Neural progenitor cell (in vitro differentiated cells): ENCODE results near the gene SMG7. TPM values are rescaled to one million over a fixed set of nuclear protein-coding genes. Genes with fewer than 3 reads are reported as not detected.

Experiments used
- DNase-seq: peaks from one replicate; pipeline ENCODE4 v3.0.0-alpha.2; 2016; ENCODE audit warnings: low spot score
- H2AFZ ChIP-seq: fragments of 200-600 bp; sonication (generic); replicated peaks from 2 replicates; pipeline ENCODE4 v1.6.1; 2016; ENCODE audit warnings: antibody characterized with exemption
- H3F3A ChIP-seq: fragments of 200-600 bp; sonication (generic); 2 replicates; pipeline ENCODE4 v1.6.1; 2016; ENCODE audit warnings: antibody characterized with exemption, low read depth
- H3K27ac ChIP-seq: fragments of 200-600 bp; sonication (generic); 2 replicates; pipeline ENCODE4 v1.5.1; 2016; ENCODE audit warnings: mild to moderate bottlenecking
- H3K27me3 ChIP-seq: fragments of 200-600 bp; sonication (generic); 2 replicates; pipeline ENCODE4 v1.6.1; 2016; ENCODE audit warnings: mild to moderate bottlenecking, moderate library complexity
- H3K36me3 ChIP-seq: fragments of 200-600 bp; sonication (generic); 2 replicates; pipeline ENCODE4 v1.5.1; 2016
- H3K4me1 ChIP-seq: fragments of 200-600 bp; sonication (generic); 2 replicates; pipeline ENCODE4 v1.6.1; 2016; ENCODE audit warnings: mixed run types
- H3K4me2 ChIP-seq: fragments of 200-600 bp; sonication (generic); 2 replicates; pipeline ENCODE4 v1.6.1; 2016
- H3K4me3 ChIP-seq: fragments of 200-600 bp; sonication (generic); 2 replicates; pipeline ENCODE4 v1.5.1; 2016
- H3K79me2 ChIP-seq: fragments of 200-600 bp; sonication (generic); 2 replicates; pipeline ENCODE4 v1.6.1; 2016; ENCODE audit warnings: low read depth
- H3K9ac ChIP-seq: fragments of 200-600 bp; sonication (generic); 2 replicates; pipeline ENCODE4 v1.6.1; 2016
- H3K9me3 ChIP-seq: fragments of 200-600 bp; sonication (generic); 2 replicates; pipeline ENCODE4 v1.5.1; 2016; ENCODE audit warnings: low read depth
- H4K20me1 ChIP-seq: fragments of 200-600 bp; sonication (generic); 2 replicates; pipeline ENCODE4 v1.6.1; 2016; ENCODE audit warnings: low read depth
- H3K27ac Mint-ChIP-seq: 3 replicates; pipeline ENCODE4 v1.8.0; 2021; ENCODE audit warnings: mixed read lengths
- H3K27me3 Mint-ChIP-seq: 2 replicates; pipeline ENCODE4 v1.8.0; 2022; ENCODE audit warnings: low read depth, mild to moderate bottlenecking, inconsistent platforms, moderate library complexity, mixed read lengths; ENCODE audit not compliant: insufficient read depth
- H3K36me3 Mint-ChIP-seq: 3 replicates; pipeline ENCODE4 v1.8.0; 2021; ENCODE audit warnings: mixed read lengths
- H3K4me1 Mint-ChIP-seq: 3 replicates; pipeline ENCODE4 v1.8.0; 2021; ENCODE audit warnings: mixed read lengths
- H3K4me3 Mint-ChIP-seq: 3 replicates; pipeline ENCODE4 v1.8.0; 2021; ENCODE audit warnings: mild to moderate bottlenecking, moderate library complexity, mixed read lengths
- H3K9me3 Mint-ChIP-seq: 3 replicates; pipeline ENCODE4 v1.8.0; 2020; ENCODE audit warnings: mixed read lengths
- EZH2 ChIP-seq: fragments of 200-600 bp; sonication (generic); IDR thresholded peaks from 2 replicates; pipeline ENCODE4 v1.6.1; 2017; ENCODE audit warnings: antibody characterized with exemption, mild to moderate bottlenecking, moderate library complexity
- EZH2phosphoT487 ChIP-seq: fragments of 200-600 bp; sonication (generic); IDR thresholded peaks from 2 replicates; pipeline ENCODE4 v1.6.1; 2017; ENCODE audit warnings: antibody characterized with exemption
- total RNA-seq: library from RNA; depleted of rRNA; stranded (reverse); fragments of >200 nt; gene quantifications from 2 replicates; pipeline ENCODE4 v1.2.3, GENCODE V29; 2015; ENCODE audit warnings: low replicate concordance
- TF ChIP-seq, protein P1 (sequence below): fragments of 200-600 bp; sonication (generic); IDR thresholded peaks from 2 replicates; pipeline ENCODE4 v1.5.1; 2017; ENCODE audit warnings: antibody characterized with exemption, mild to moderate bottlenecking

The SMG7 gene
- total RNA-seq, 1 donor from 2014 or later: 33.5 TPM

DNA sequence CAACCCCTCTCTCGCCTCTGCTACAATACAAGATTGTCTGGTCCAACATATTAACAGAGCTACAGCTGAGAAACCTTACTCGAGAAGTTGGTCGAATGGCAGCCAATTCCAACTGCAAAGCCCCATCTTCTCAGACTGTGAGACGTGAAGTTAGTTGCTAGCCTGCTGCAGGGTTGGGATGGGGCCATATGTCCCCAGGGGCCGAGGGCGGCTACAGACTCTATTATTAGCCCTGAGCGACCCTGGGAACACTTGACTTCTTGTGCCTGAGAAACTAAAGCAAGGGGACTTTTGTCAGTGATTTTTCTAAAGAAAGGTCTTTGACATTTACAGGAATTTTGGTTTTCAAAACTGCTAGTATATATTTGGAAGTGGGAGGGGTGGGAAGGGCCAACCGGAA is 104.2 kb downstream of the SMG7 start:
- DNase-seq: no peak
- peaks cover 18% of the 10 kb centered on the region for H3K4me1 Mint-ChIP-seq
- no peaks in the 10 kb centered on the region for H3K36me3 Mint-ChIP-seq
- Histone ChIP-seq H3K4me1 (no peaks in the 10 kb centered on the region), H3K27me3 (no peaks in the 10 kb centered on the region), H3K79me2 (no peaks in the 10 kb centered on the region), H2AFZ (no peak overlapping the region), H3K4me3 (no peak overlapping the region), H3F3A (no peaks in the 10 kb centered on the region), H4K20me1 (no peaks in the 10 kb centered on the region), H3K36me3 (no peaks in the 10 kb centered on the region), H3K27ac (no peak overlapping the region), H3K9me3 (no peaks in the 10 kb centered on the region), H3K9ac (no peak overlapping the region), H3K4me2 (no peak overlapping the region)
- no peak overlapping the region for H3K27ac Mint-ChIP-seq
- H3K9me3 Mint-ChIP-seq: no peaks in the 10 kb centered on the region
- TF ChIP-seq EZH2phosphoT487: no peak
- TF ChIP-seq, protein P1, sequence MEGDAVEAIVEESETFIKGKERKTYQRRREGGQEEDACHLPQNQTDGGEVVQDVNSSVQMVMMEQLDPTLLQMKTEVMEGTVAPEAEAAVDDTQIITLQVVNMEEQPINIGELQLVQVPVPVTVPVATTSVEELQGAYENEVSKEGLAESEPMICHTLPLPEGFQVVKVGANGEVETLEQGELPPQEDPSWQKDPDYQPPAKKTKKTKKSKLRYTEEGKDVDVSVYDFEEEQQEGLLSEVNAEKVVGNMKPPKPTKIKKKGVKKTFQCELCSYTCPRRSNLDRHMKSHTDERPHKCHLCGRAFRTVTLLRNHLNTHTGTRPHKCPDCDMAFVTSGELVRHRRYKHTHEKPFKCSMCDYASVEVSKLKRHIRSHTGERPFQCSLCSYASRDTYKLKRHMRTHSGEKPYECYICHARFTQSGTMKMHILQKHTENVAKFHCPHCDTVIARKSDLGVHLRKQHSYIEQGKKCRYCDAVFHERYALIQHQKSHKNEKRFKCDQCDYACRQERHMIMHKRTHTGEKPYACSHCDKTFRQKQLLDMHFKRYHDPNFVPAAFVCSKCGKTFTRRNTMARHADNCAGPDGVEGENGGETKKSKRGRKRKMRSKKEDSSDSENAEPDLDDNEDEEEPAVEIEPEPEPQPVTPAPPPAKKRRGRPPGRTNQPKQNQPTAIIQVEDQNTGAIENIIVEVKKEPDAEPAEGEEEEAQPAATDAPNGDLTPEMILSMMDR: no peak
- TF ChIP-seq EZH2: no peak
- H3K27me3 Mint-ChIP-seq: peaks cover 11% of the 10 kb centered on the region
- no peak overlapping the region for H3K4me3 Mint-ChIP-seq

DNA sequence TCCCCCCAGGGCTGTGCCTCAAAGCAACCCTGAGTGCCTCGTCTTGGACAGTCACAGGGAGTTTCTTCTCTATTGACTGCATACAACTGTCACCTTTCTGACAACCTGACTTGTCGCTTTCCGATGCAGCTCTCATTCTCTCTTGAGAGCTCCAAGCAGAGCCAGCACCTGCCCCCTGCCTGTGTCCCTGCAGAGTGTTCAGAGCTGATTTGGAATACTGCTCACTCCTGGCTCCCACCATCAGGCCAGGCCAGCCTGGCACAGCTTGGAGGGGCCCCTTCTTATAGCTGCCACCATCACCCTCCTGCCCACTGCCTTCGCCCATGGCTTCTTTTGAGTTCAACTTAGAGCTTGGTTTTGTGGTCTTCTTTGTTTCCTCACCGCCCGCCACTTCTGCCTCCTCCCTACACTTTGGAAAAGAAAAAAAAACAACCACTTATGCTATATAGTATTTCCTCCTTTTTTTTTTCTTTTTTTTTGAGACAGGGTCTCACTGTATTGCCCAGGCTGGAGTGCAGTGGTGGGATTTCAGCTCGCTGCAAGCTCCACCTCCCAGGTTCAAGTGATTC is 105.7 kb downstream of the SMG7 start:
- H3K27ac Mint-ChIP-seq: no peak overlapping the region
- H3K4me1 Mint-ChIP-seq: peaks cover 26% of the 10 kb centered on the region
- H3F3A ChIP-seq: no peaks in the 10 kb centered on the region
- no peaks in the 10 kb centered on the region for H3K36me3 ChIP-seq
- H3K9me3 ChIP-seq: no peaks in the 10 kb centered on the region
- H3K9ac ChIP-seq: no peak overlapping the region
- H4K20me1 ChIP-seq: no peaks in the 10 kb centered on the region
- H3K36me3 Mint-ChIP-seq: no peaks in the 10 kb centered on the region
- H3K79me2 ChIP-seq: no peaks in the 10 kb centered on the region
- no peaks in the 10 kb centered on the region for H3K27me3 ChIP-seq
- TF ChIP-seq, protein P1: no peak
- no peak for TF ChIP-seq EZH2phosphoT487
- no peak for TF ChIP-seq EZH2
- no peak overlapping the region for H3K4me2 ChIP-seq
- peaks cover 13% of the 10 kb centered on the region for H3K27me3 Mint-ChIP-seq
- no peaks in the 10 kb centered on the region for H3K4me1 ChIP-seq
- no peak overlapping the region for H2AFZ ChIP-seq
- H3K4me3 ChIP-seq: no peak overlapping the region
- H3K4me3 Mint-ChIP-seq: no peak overlapping the region
- DNase-seq: no peak
- H3K9me3 Mint-ChIP-seq: no peaks in the 10 kb centered on the region
- no peak overlapping the region for H3K27ac ChIP-seq

DNA sequence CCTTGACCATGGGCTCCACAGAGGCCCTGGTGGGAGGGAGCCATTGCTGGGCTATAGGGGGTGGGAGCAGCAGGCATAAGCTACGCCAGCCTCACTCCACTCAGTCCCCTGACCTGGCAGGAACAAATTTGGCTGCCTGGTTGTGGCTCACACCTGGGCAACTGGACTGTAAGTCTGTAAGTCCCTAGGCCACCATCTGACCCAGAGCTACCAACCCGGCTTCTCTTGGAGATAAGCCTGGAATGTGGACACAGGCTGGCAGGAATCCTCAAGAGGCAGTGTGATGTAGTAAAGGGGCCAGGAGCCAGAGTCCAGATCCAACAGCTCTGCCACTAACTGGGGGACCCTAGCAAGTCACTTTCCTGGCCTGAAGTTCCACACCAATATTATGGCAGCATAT is 106.6 kb downstream of the SMG7 start:
- H2AFZ ChIP-seq: no peak overlapping the region
- H3K36me3 Mint-ChIP-seq: no peaks in the 10 kb centered on the region
- H4K20me1 ChIP-seq: no peaks in the 10 kb centered on the region
- DNase-seq: no peak
- peaks cover 13% of the 10 kb centered on the region for H3K27me3 Mint-ChIP-seq
- no peak overlapping the region for H3K4me3 ChIP-seq
- H3K27ac Mint-ChIP-seq: no peak overlapping the region
- H3K4me2 ChIP-seq: no peak overlapping the region
- no peak overlapping the region for H3K9ac ChIP-seq
- no peaks in the 10 kb centered on the region for H3F3A ChIP-seq
- H3K36me3 ChIP-seq: no peaks in the 10 kb centered on the region
- TF ChIP-seq EZH2phosphoT487 (no peak), EZH2 (no peak)
- TF ChIP-seq, protein P1: no peak
- no peak overlapping the region for H3K4me3 Mint-ChIP-seq
- H3K9me3 ChIP-seq: no peaks in the 10 kb centered on the region
- no peak overlapping the region for H3K27ac ChIP-seq
- no peaks in the 10 kb centered on the region for H3K4me1 ChIP-seq
- H3K4me1 Mint-ChIP-seq: peaks cover 26% of the 10 kb centered on the region
- no peaks in the 10 kb centered on the region for H3K79me2 ChIP-seq
- H3K27me3 ChIP-seq: no peaks in the 10 kb centered on the region
- no peaks in the 10 kb centered on the region for H3K9me3 Mint-ChIP-seq
